Endothelial cell (in vitro differentiated cells): Measurements from ENCODE around the gene NDUFA5. TPM values are rescaled to one million over a fixed set of nuclear protein-coding genes. Genes with fewer than 3 reads are reported as not detected.
A peak's percentile ranks its signal among the peaks of the same experiment; 100 is the strongest.
"Not testable (repeated sequence)": the region's sequence is repeated elsewhere in the genome, so short reads cannot be mapped to it uniquely, and the experiment has no call there.

Experiments
- DNase-seq: peaks from one replicate; pipeline ENCODE4 v3.0.0; 2021; ENCODE audit warnings: low spot score
- H3K27ac Mint-ChIP-seq: one replicate; pipeline ENCODE4 v1.8.0; 2021; ENCODE audit warnings: mixed read lengths, inconsistent platforms; ENCODE audit not compliant: unreplicated experiment
- H3K27me3 Mint-ChIP-seq: one replicate; pipeline ENCODE4 v1.8.0; 2021; ENCODE audit warnings: mild to moderate bottlenecking, moderate library complexity, mixed read lengths, inconsistent platforms; ENCODE audit not compliant: unreplicated experiment
- H3K36me3 Mint-ChIP-seq: one replicate; pipeline ENCODE4 v1.8.0; 2021; ENCODE audit warnings: mild to moderate bottlenecking, low read depth, mixed read lengths, inconsistent platforms; ENCODE audit not compliant: unreplicated experiment
- H3K4me1 Mint-ChIP-seq: one replicate; pipeline ENCODE4 v1.8.0; 2021; ENCODE audit warnings: mild to moderate bottlenecking, mixed read lengths, inconsistent platforms; ENCODE audit not compliant: unreplicated experiment
- H3K4me3 Mint-ChIP-seq: one replicate; pipeline ENCODE4 v1.8.0; 2021; ENCODE audit warnings: mild to moderate bottlenecking, mixed read lengths, inconsistent platforms; ENCODE audit not compliant: unreplicated experiment
- H3K9me3 Mint-ChIP-seq: one replicate; pipeline ENCODE4 v1.8.0; 2021; ENCODE audit warnings: mixed read lengths, inconsistent platforms; ENCODE audit not compliant: unreplicated experiment
- total RNA-seq: library from RNA; stranded (reverse); fragmentation: NEBNext Ultra II Directional; extraction: Animal tissue kit (Norgen Biotek cat#: 25700); gene quantifications from one replicate; pipeline ENCODE4 v1.2.1, GENCODE V29; 2021; ENCODE audit not compliant: unreplicated experiment
- TF ChIP-seq, protein P1 (sequence below): fragments of 200-600 bp; sonication (generic); IDR thresholded peaks from one replicate; pipeline ENCODE4 v1.5.0; 2021; ENCODE audit warnings: antibody characterized with exemption; ENCODE audit not compliant: unreplicated experiment

NDUFA5 gene
- total RNA-seq, 1 donor from 2014 or later: 45.8 TPM

DNA sequence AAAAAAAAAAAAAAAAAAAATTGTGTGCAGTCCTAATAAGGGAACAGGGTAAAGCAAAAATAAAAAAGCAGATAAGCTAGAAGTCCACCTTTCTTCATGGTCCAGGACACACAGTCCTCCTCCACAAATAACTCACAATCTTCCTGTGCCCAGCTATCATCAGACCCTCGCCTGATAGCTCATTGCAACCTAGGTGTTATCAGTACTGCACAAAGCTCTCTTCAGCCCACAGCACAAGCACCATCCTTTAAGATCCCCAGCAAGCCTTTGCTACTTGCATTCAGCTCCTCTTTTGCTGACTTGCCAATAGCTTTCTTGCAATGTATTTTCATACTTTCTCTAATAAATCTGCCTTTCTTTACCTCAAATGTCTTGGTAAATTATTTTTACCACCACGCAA is 5.0 kb downstream of the NDUFA5 start:
- H3K27me3 Mint-ChIP-seq: no peaks in the 10 kb centered on the region
- TF ChIP-seq, protein P1, sequence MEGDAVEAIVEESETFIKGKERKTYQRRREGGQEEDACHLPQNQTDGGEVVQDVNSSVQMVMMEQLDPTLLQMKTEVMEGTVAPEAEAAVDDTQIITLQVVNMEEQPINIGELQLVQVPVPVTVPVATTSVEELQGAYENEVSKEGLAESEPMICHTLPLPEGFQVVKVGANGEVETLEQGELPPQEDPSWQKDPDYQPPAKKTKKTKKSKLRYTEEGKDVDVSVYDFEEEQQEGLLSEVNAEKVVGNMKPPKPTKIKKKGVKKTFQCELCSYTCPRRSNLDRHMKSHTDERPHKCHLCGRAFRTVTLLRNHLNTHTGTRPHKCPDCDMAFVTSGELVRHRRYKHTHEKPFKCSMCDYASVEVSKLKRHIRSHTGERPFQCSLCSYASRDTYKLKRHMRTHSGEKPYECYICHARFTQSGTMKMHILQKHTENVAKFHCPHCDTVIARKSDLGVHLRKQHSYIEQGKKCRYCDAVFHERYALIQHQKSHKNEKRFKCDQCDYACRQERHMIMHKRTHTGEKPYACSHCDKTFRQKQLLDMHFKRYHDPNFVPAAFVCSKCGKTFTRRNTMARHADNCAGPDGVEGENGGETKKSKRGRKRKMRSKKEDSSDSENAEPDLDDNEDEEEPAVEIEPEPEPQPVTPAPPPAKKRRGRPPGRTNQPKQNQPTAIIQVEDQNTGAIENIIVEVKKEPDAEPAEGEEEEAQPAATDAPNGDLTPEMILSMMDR: no peak
- no peak for DNase-seq
- H3K9me3 Mint-ChIP-seq: no peaks in the 10 kb centered on the region
- H3K27ac Mint-ChIP-seq: no peak overlapping the region
- H3K4me1 Mint-ChIP-seq: no peaks in the 10 kb centered on the region
- H3K36me3 Mint-ChIP-seq: peaks cover 18% of the 10 kb centered on the region
- H3K4me3 Mint-ChIP-seq: peak overlapping the region; percentile 14

DNA sequence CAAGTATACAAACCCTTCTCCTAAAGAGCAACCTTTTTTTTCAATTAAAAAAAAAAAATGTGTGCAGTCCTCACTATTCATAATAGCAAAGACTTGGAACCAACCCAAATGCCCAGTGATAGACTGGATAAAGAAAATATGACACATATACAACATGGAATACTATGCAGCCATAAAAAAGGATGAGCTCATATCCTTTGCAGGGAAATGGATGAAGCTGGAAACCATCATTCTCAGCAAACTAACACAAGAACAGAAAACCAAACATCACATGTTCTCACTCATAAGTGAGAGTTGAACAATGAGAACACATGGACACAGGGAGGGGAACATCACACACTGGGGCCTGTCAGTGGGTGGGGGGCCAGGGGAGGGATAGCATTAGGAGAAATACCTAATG is 5.5 kb downstream of the NDUFA5 start:
- H3K4me1 Mint-ChIP-seq, DNase-seq, H3K4me3 Mint-ChIP-seq, H3K27ac Mint-ChIP-seq, H3K27me3 Mint-ChIP-seq, H3K9me3 Mint-ChIP-seq: not testable (repeated sequence)
- H3K36me3 Mint-ChIP-seq: peaks cover 18% of the 10 kb centered on the region

DNA sequence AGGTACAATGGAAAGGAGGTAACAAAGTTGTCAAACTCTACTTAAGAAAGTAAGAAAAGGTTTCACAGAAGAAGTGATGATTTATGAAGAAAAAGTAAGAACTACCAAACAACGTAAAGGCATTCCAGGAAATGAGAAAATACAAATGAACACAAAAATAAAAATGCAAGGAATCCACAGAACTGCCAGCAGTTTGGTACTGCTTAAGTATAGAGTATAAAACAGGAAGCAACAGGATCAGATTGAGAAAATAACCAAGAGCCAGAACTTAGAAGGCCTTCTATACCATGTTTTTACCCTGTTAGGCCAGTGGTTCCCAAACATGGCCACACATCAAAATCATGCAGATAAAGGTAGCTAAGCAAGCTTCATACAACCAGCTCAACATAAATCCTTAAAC is 9.2 kb downstream of the NDUFA5 start:
- Mint-ChIP-seq H3K4me1 (no peaks in the 10 kb centered on the region), H3K27ac (no peak overlapping the region), H3K9me3 (no peaks in the 10 kb centered on the region), H3K36me3 (peaks cover 18% of the 10 kb centered on the region), H3K4me3 (no peak overlapping the region), H3K27me3 (no peaks in the 10 kb centered on the region)
- TF ChIP-seq, protein P1: no peak
- DNase-seq: no peak

DNA sequence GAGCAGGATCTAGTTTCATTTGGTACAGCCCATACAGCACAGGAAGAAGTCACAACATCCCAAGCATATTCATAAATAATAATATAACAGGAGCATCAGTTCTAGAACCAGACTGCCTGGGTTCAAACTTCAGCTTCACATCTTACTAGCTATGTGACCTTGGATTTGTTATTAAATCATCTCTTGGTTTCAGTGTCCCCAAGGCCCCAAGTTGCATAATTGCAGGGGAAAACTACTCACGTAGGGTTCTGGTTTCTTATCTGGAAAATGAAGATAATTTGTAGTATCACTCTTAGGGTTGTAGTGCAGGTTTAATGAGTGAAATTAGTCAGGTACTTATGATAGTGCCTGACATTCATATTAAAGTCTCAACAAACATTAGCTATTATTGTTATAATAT is 17.7 kb downstream of the NDUFA5 start:
- Mint-ChIP-seq H3K27ac (no peak overlapping the region), H3K9me3 (no peaks in the 10 kb centered on the region), H3K27me3 (no peaks in the 10 kb centered on the region), H3K36me3 (no peaks in the 10 kb centered on the region), H3K4me1 (no peaks in the 10 kb centered on the region), H3K4me3 (no peak overlapping the region)
- no peak for DNase-seq
- TF ChIP-seq, protein P1: no peak

DNA sequence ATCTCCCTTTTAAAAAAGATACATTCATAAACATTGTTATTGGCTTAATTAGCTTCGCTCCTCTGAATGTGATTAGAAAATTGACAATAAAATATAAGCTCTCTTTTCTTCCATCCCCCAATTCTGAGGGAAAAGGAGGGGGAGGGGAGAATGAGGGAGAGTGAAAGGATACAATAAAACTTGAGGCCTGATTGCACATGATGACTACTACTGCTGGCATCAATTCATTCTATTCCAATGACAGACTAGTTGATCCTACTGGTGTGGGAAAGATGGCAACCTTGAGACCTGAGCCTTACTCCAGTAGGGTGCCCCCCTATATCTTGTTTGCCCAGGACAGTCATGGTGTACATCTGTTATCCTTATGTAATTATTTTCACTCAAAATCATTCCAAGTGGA is 18.7 kb downstream of the NDUFA5 start:
- TF ChIP-seq, protein P1: no peak
- Mint-ChIP-seq H3K4me1 (peaks cover 3% of the 10 kb centered on the region), H3K27me3 (peaks cover 4% of the 10 kb centered on the region), H3K4me3 (no peak overlapping the region), H3K36me3 (no peaks in the 10 kb centered on the region), H3K9me3 (no peaks in the 10 kb centered on the region), H3K27ac (no peak overlapping the region)
- no peak for DNase-seq

DNA sequence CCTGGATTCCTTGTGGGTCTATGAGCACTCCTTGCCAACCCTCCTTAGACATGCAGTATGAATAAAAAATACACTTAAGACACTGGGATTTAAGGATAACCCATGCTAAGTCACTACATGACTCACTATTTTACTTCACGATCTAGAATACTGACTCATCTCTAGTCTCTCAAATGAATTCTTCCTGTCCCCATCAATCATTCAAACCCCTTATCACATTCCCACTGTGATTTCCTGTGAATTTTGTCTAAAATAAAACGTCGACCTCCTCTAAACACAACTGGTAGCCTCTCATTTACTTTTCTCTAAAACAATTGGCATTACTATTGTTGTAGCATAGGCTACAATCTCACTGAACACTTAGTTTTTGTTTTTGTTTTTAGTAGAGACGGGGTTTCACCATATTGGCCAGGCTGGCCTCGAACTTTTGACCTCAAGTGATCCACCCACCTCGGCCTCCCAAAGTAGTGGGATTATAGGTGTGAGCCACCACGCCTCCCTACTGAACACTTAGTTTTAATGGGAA is 19.4 kb downstream of the NDUFA5 start:
- TF ChIP-seq, protein P1: no peak
- Mint-ChIP-seq H3K27me3 (peaks cover 5% of the 10 kb centered on the region), H3K4me3 (no peak overlapping the region), H3K27ac (no peak overlapping the region), H3K36me3 (no peaks in the 10 kb centered on the region), H3K9me3 (no peaks in the 10 kb centered on the region), H3K4me1 (peaks cover 8% of the 10 kb centered on the region)
- no peak for DNase-seq
